Measurements from ENCODE around the gene OR14I1. TPM values are rescaled to one million over a fixed set of nuclear protein-coding genes. Genes with fewer than 3 reads are reported as not detected.

The OR14I1 gene
- total RNA-seq, 3 donors from 2014 or later (not counting 1 experiment from before 2014, with no cell fraction given): not detected

Other genes with a start within 250 kb of the OR14I1 start
- not detected for gene OR2T3, start 229.4 kb downstream of the OR14I1 start, total RNA-seq
- not detected for gene OR2T5, start 214.2 kb downstream of the OR14I1 start, total RNA-seq
- not detected for gene OR2G6, start 194.7 kb downstream of the OR14I1 start, total RNA-seq
- not detected for gene OR2T29, start 140.0 kb downstream of the OR14I1 start, total RNA-seq
- gene OR2T34, start 128.0 kb downstream of the OR14I1 start, total RNA-seq: not detected
- not detected for gene OR2T10, start 105.1 kb downstream of the OR14I1 start, total RNA-seq
- gene OR2T11, start 67.7 kb downstream of the OR14I1 start, total RNA-seq: not detected
- gene OR2T35, start 57.5 kb downstream of the OR14I1 start, total RNA-seq: not detected
- not detected for gene OR2T27, start 47.2 kb downstream of the OR14I1 start, total RNA-seq
- not detected for gene LYPD8, start 53.0 kb upstream of the OR14I1 start, total RNA-seq
- gene SH3BP5L, start 123.1 kb upstream of the OR14I1 start, total RNA-seq: 10 to 100 TPM; 19.0 to 27.5 (median 22.9) TPM
- 10 to 100 TPM; 29.0 to 41.8 (median 38.7) TPM for gene ZNF672, start 135.5 kb upstream of the OR14I1 start, total RNA-seq
- 10 to 100 TPM; 50.4 to 58.7 (median 52.3) TPM for gene ZNF692, start 156.3 kb upstream of the OR14I1 start, total RNA-seq
- 1 to 10 TPM; 3.1 to 9.2 (median 6.2) TPM for gene PGBD2, start 203.5 kb upstream of the OR14I1 start, total RNA-seq

All from natural killer cell (primary cell).